K562 (cell line): ENCODE data around the gene ELMO3. TPM values are rescaled to one million over a fixed set of nuclear protein-coding genes. Genes with fewer than 3 reads are reported as not detected.
A peak's percentile ranks its signal among the peaks of the same experiment; 100 is the strongest.

Source experiments
- DPF2 ChIP-seq: fragments of 450-650 bp; IDR thresholded peaks from 2 replicates; pipeline ENCODE4 v1.6.1; 2016
- FOS ChIP-seq: IDR thresholded peaks from 3 replicates; pipeline ENCODE4 v1.6.1; 2011; ENCODE audit not compliant: insufficient read length; ENCODE audit errors: extremely low read depth
- FOSL1 ChIP-seq: fragments of 200-800 bp; sonication (Bioruptor generic); conservative IDR thresholded peaks from 2 replicates; pipeline ENCODE4 v1.6.1; 2016; ENCODE audit warnings: missing genetic modification characterization, missing compliant biosample characterization
- FOXA3 ChIP-seq, 2 experiments: fragments of 450-650 bp in 1 of 2; sonication (generic) in 1 of 2; formaldehyde crosslinking; IDR thresholded peaks in 1 of 2; conservative IDR thresholded peaks in 1 of 2; 2 replicates each; pipeline versions ENCODE4 v1.4.0 to v1.8.0; 2020 to 2022; ENCODE audit warnings: mild to moderate bottlenecking in 2 of 2, missing genetic modification reagents in 1 of 2
- FOXK2 ChIP-seq, 2 experiments: fragments of 450-650 bp; IDR thresholded peaks in 1 of 2; conservative IDR thresholded peaks in 1 of 2; 2 replicates each; pipeline ENCODE4 v1.6.1; 2016; ENCODE audit warnings: low read depth in 2 of 2, mild to moderate bottlenecking in 1 of 2
- ILK ChIP-seq: fragments of 450-650 bp; IDR thresholded peaks from 2 replicates; pipeline ENCODE4 v1.6.1; 2016; ENCODE audit warnings: missing genetic modification characterization, low read depth, mild to moderate bottlenecking, missing compliant biosample characterization, moderate library complexity, borderline replicate concordance
- NCOR1 ChIP-seq: fragments of 450-650 bp; IDR thresholded peaks from 2 replicates; pipeline ENCODE4 v1.6.1; 2016; ENCODE audit warnings: mild to moderate bottlenecking, moderate library complexity
- NFIC ChIP-seq: fragments of 450-650 bp; IDR thresholded peaks from 2 replicates; pipeline ENCODE4 v1.6.1; 2017; ENCODE audit warnings: mild to moderate bottlenecking, inconsistent platforms
- SMAD3 ChIP-seq: fragments of 450-650 bp; formaldehyde crosslinking; conservative IDR thresholded peaks from 2 replicates; pipeline ENCODE4 v1.4.0; 2020; ENCODE audit warnings: mild to moderate bottlenecking
- ZKSCAN8 ChIP-seq: fragments of 200-800 bp; sonication (Bioruptor generic); IDR thresholded peaks from 2 replicates; pipeline ENCODE4 v1.6.1; 2016; ENCODE audit warnings: missing genetic modification characterization, missing compliant biosample characterization
- ZNF121 ChIP-seq: sonication (generic); formaldehyde crosslinking; conservative IDR thresholded peaks from 2 replicates; pipeline ENCODE4 v1.8.0; 2022; ENCODE audit warnings: missing genetic modification reagents
- polyA plus RNA-seq, 8 experiments: library from polyadenylated mRNA; depleted of rRNA in 4 of 8; stranded (reverse) in 5 of 8; unstranded in 3 of 8; fragments of >200 nt; fragmentation: Nextera tagmentation in 2 of 8; fragmentation: Illumina TruSeq in 1 of 8; extraction: Ambion mirVana in 2 of 8; extraction: Trizol in 1 of 8; gene quantifications; 2 replicates each; pipeline versions ENCODE4 v1.2.1 to v1.2.3, GENCODE V29; 2011 to 2014; ENCODE audit warnings: inconsistent platforms in 1 of 8, missing spikeins in 1 of 8
- total RNA-seq, 7 experiments: library from RNA; depleted of rRNA in 6 of 7; stranded (reverse); fragments of >200 nt in 6 of 7; fragmentation: Illumina TruSeq in 2 of 7; extraction: Trizol in 2 of 7; gene quantifications; 2 replicates each; pipeline versions ENCODE4 v1.2.1 to v1.2.3, GENCODE V29; 2011 to 2021; ENCODE audit warnings: low replicate concordance in 1 of 7
- TF ChIP-seq, protein P1 (sequence below): fragments of 450-650 bp; IDR thresholded peaks from 2 replicates; pipeline ENCODE4 v1.6.1; 2017; ENCODE audit warnings: antibody characterized with exemption, mild to moderate bottlenecking
- TF ChIP-seq, protein P2 (sequence below): fragments of 450-650 bp; IDR thresholded peaks from 2 replicates; pipeline ENCODE4 v1.6.1; 2016; ENCODE audit warnings: low read depth

Gene ELMO3
- total and polyA plus RNA-seq, 9 of the 15 experiments (the other 6 are each of a cell fraction or from before 2014, with no cell fraction given) = 0.04 to 5.1 (median 1.5) TPM

DNA sequence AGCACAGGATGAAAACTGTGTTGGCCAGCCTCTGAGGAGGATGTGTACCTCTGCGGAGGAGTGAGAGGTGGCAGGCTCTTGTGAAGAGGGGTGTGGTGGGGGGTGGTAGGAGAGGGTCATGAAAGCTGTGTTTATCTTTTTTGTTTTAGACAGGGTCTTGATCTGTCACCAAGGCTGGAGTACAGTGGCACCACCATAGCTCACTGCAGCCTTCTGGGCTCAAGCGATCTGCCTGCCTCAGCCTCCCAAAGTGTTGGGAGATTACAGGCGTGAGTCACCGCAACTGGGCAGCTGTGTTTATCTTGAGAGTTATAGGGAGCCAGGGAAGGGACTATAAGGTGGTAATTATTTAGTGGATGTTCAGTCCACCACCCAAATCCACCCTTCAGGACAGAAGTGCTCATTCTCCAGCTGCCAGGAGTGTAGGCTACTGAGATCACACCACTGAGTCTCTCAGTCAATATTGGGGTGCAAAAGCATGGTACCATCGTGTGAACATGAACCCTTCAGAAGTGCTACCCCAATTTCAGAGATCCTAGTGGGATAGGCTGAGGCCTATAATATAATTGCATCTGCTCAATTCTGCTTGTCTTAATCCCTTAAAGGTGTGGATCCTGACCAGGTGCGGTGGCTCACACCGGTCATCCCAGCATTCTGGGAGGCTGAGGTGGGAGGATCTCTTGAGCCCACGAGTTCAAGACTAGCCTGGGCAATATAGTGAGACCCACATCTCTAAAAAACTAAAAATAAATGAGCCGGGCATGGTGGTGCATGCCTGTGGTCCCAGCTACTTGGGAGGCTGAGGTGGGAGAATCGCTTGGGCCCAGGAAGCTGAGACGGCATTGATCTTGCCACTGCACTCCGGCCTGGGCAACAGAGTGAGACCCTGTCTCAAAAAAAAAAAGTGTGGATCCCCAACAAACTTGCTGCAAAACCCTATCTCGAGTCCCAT, 8.2 kb upstream of the ELMO3 start (continued):
- TF ChIP-seq, protein P1, sequence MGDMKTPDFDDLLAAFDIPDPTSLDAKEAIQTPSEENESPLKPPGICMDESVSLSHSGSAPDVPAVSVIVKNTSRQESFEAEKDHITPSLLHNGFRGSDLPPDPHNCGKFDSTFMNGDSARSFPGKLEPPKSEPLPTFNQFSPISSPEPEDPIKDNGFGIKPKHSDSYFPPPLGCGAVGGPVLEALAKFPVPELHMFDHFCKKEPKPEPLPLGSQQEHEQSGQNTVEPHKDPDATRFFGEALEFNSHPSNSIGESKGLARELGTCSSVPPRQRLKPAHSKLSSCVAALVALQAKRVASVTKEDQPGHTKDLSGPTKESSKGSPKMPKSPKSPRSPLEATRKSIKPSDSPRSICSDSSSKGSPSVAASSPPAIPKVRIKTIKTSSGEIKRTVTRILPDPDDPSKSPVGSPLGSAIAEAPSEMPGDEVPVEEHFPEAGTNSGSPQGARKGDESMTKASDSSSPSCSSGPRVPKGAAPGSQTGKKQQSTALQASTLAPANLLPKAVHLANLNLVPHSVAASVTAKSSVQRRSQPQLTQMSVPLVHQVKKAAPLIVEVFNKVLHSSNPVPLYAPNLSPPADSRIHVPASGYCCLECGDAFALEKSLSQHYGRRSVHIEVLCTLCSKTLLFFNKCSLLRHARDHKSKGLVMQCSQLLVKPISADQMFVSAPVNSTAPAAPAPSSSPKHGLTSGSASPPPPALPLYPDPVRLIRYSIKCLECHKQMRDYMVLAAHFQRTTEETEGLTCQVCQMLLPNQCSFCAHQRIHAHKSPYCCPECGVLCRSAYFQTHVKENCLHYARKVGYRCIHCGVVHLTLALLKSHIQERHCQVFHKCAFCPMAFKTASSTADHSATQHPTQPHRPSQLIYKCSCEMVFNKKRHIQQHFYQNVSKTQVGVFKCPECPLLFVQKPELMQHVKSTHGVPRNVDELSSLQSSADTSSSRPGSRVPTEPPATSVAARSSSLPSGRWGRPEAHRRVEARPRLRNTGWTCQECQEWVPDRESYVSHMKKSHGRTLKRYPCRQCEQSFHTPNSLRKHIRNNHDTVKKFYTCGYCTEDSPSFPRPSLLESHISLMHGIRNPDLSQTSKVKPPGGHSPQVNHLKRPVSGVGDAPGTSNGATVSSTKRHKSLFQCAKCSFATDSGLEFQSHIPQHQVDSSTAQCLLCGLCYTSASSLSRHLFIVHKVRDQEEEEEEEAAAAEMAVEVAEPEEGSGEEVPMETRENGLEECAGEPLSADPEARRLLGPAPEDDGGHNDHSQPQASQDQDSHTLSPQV = 0 out of 2 replicates have a peak, but pooled peaks have one; percentile 23
- no peak for TF ChIP-seq ZKSCAN8
- no peak for TF ChIP-seq ILK
- no peak for TF ChIP-seq SMAD3 (CRISPR knock-in tag)
- peak; percentile 40; the same call in 1 of the 2 replicates for TF ChIP-seq NCOR1
- TF ChIP-seq DPF2 = peak; percentile 88
- TF ChIP-seq FOXA3 (CRISPR knock-in tag; conservative IDR thresholded peaks at IDR 0.05 in 1 of 2, IDR thresholded peaks at IDR 0.05 in 1 of 2) = peak; percentile 27 to 88; a peak in 2 of 4 replicates
- TF ChIP-seq NFIC = peak; percentile 40; the same call in 1 of the 2 replicates
- peak; percentile 65 for TF ChIP-seq ZNF121 (CRISPR knock-in tag)
- peak; percentile 43 to 68; a peak in 1 of 4 replicates for TF ChIP-seq FOXK2 (conservative IDR thresholded peaks at IDR 0.05 in 1 of 2, IDR thresholded peaks at IDR 0.05 in 1 of 2; ENCODE audit: low read depth in 2 of 2)
- TF ChIP-seq FOSL1 = peak; percentile 82
- TF ChIP-seq, protein P2, sequence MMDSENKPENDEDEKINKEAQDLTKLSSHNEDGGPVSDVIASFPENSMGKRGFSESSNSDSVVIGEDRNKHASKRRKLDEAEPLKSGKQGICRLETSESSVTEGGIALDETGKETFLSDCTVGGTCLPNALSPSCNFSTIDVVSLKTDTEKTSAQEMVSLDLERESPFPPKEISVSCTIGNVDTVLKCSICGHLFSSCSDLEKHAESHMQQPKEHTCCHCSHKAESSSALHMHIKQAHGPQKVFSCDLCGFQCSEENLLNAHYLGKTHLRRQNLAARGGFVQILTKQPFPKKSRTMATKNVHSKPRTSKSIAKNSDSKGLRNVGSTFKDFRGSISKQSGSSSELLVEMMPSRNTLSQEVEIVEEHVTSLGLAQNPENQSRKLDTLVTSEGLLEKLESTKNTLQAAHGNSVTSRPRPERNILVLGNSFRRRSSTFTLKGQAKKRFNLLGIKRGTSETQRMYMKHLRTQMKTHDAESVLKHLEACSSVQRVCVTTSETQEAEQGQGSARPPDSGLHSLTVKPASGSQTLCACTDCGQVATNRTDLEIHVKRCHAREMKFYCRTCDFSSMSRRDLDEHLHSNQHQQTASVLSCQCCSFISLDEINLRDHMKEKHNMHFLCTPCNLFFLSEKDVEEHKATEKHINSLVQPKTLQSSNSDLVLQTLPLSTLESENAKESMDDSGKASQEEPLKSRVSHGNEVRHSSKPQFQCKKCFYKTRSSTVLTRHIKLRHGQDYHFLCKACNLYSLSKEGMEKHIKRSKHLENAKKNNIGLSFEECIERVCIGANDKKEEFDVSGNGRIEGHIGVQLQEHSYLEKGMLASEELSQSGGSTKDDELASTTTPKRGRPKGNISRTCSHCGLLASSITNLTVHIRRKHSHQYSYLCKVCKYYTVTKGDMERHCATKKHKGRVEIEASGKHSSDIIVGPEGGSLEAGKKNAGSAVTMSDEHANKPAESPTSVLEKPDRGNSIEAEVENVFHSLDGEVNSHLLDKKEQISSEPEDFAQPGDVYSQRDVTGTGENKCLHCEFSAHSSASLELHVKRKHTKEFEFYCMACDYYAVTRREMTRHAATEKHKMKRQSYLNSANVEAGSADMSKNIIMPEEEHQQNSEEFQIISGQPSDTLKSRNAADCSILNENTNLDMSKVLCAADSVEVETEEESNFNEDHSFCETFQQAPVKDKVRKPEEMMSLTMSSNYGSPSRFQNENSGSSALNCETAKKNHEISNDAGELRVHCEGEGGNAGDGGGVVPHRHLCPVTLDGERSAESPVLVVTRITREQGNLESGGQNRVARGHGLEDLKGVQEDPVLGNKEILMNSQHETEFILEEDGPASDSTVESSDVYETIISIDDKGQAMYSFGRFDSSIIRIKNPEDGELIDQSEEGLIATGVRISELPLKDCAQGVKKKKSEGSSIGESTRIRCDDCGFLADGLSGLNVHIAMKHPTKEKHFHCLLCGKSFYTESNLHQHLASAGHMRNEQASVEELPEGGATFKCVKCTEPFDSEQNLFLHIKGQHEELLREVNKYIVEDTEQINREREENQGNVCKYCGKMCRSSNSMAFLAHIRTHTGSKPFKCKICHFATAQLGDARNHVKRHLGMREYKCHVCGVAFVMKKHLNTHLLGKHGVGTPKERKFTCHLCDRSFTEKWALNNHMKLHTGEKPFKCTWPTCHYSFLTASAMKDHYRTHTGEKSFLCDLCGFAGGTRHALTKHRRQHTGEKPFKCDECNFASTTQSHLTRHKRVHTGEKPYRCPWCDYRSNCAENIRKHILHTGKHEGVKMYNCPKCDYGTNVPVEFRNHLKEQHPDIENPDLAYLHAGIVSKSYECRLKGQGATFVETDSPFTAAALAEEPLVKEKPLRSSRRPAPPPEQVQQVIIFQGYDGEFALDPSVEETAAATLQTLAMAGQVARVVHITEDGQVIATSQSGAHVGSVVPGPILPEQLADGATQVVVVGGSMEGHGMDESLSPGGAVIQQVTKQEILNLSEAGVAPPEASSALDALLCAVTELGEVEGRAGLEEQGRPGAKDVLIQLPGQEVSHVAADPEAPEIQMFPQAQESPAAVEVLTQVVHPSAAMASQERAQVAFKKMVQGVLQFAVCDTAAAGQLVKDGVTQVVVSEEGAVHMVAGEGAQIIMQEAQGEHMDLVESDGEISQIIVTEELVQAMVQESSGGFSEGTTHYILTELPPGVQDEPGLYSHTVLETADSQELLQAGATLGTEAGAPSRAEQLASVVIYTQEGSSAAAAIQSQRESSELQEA = no peak
- TF ChIP-seq FOS = peak; percentile 14
